Esophagus squamous epithelium (tissue), 4 donors: ENCODE data around the gene RFX8.

ENCODE experiments used
- POLR2A ChIP-seq, 4 donors: fragments of 450-650 bp; IDR thresholded peaks; one replicate each; pipeline ENCODE4 v1.6.1; 2017; ENCODE audit warnings: antibody characterized with exemption in 4 of 4, mild to moderate bottlenecking in 4 of 4, moderate library complexity in 3 of 4
- TF ChIP-seq, protein P1 (sequence below), 6 experiments: fragments of 450-650 bp in 4 of 6; fragments of 200-600 bp in 2 of 6; sonication (generic) in 2 of 6; IDR thresholded peaks; one replicate each; pipeline ENCODE4 v1.5.1; 2016 to 2019; ENCODE audit warnings: antibody characterized with exemption in 6 of 6, mild to moderate bottlenecking in 4 of 6, moderate library complexity in 4 of 6

- TF ChIP-seq, protein P1, sequence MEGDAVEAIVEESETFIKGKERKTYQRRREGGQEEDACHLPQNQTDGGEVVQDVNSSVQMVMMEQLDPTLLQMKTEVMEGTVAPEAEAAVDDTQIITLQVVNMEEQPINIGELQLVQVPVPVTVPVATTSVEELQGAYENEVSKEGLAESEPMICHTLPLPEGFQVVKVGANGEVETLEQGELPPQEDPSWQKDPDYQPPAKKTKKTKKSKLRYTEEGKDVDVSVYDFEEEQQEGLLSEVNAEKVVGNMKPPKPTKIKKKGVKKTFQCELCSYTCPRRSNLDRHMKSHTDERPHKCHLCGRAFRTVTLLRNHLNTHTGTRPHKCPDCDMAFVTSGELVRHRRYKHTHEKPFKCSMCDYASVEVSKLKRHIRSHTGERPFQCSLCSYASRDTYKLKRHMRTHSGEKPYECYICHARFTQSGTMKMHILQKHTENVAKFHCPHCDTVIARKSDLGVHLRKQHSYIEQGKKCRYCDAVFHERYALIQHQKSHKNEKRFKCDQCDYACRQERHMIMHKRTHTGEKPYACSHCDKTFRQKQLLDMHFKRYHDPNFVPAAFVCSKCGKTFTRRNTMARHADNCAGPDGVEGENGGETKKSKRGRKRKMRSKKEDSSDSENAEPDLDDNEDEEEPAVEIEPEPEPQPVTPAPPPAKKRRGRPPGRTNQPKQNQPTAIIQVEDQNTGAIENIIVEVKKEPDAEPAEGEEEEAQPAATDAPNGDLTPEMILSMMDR (IDR thresholded peaks at IDR 0.05): no peak
- no peak for TF ChIP-seq POLR2A (IDR thresholded peaks at IDR 0.05)
These were observed 88.2 kb downstream of the RFX8 start for GRCh38 chr2:101386599-101387150.
